HG02885 (cell line): ENCODE results near the gene HESX1.

Experiments
- ATAC-seq: cut with Tn5 transposase; IDR thresholded peaks from one replicate; pipeline ENCODE4 v1.9.1; 2021; ENCODE audit warnings: mild to moderate bottlenecking; ENCODE audit not compliant: unreplicated experiment, poor library complexity

HESX1 gene

GRCh38 chr3:57169108-57169507, 30.7 kb downstream of the HESX1 start:
- no peak for ATAC-seq

DNA sequence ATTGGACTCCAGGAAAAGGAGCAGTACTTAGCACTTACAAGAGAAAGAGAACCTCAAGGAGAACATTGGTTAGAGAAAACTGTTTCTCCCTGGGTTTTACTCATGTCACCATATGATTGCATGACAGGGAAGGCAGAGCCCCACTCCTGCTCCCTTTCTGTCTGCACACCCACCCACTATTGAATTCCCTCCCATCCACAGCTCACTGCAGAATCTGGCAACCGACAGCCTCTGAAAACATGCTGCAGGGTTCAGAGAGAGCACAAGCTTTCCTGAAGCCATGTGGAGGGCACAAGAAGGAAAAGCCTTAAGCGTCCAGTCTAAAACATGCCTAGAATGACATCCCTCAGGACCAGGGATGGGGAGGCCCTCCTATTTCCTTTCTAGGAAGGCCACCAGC, 31.6 kb downstream of the HESX1 start:
- ATAC-seq, result no peak

DNA sequence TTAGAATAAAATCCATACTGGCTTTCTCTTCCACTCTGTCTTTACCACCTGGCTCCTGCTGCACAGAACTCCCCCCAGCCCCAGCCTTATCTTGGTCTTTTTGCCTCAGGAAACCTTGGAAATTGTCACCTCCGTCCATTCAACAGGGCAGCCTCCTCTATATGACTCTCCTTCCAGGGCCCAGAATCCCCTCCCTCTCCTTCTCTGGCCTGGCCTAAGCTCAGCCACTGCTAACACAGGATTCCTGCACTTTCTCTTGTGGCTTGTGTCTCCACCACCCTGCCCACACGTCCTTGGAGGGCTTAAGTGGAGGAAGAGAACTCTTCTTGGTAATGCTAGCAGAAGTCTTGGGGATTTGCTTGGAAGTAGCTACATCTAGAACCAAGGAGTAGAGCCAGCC, 33.1 kb downstream of the HESX1 start:
- ATAC-seq, result no peak

DNA sequence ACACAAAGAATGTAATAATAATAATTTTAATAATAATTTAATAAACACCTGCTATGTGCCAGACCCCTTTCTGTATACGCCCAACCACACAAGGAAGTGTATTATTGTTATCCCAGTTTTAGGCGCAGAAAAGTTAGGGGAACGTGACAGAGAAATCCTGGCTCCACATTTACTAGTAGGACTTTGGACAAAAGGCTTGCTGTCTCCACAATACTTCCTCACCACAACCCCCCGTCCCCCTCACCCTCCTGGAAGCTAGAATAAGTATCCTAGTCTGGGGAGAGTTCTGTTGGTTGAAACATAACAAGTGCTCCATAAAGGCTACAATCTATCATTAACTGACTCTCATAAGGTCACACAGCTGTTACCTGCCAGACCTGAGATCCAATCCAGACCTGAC, 34.1 kb downstream of the HESX1 start:
- no peak for ATAC-seq

DNA sequence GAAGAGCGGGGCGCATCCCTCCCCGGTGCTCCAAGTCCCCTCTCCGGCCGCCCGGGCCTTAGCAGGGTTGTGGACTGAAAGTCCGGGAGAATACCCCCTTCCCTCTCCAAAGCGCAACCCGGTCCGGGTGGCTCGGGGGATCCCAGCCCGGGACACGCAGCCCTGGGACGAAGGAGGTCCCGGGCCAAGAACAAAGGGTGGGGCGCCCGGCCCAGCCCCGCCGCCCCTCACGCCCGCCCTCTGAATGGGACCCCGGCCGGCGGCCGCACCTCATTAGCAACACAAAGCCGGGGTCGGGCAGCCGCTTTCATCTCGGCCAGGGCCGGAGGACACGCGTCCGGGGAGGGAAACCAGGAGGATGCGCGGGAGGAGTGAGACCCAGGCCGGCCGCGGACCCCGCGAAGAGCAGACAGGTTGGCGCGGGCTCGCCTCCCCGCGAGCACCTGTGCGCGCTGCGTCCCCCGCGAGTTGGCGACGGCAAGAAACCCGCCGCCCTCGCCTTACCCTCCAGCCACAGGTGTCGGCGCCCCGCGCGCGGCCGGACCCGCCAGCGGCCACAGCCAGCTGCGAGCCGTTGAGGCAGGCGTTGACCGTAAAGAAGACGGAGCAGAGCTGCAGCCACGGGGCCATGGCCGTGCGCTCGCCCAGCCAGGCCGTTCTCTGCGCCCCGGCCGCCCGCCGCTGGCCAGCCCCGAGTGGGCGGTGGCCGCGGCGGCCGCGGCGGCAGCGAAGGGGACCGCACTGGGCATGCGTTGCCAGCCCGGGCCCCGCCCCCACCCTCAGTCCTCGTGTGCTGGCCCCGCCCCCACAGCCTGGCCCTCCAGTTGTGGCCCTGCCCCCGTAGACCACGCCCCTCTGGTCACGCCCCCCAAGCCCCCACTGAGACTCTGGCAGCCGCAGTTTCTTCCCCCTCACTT, 34.9 kb downstream of the HESX1 start, which contains the start of gene IL17RD:
IL17RD (minus strand) TSS at position 697 of the 917 bp plus-strand sequence; CDS start at position 630, 67 bp downstream.
- ATAC-seq, result peak; percentile 53

DNA sequence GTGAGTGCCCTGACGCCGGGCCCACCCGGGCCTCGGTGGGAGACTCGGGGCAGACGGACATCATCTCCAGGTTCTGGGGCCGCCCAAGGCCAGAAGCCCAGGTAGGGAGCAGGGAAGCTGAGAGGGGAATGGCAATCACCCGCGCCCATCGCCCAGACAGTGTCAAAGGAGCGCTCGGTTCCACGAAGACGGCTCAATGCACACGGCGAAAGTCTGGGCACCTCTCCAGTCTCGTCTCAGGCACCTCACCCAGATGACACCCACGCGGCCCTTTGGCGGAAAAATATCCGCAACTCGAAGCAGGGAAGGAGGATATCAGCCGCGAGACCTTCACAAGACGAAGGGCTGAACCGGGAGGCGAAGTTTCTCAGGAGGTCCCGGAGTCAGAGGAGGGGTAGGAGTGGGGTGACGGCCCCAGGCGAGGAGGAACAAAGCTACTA, 35.5 kb downstream of the HESX1 start:
- no peak for ATAC-seq

DNA sequence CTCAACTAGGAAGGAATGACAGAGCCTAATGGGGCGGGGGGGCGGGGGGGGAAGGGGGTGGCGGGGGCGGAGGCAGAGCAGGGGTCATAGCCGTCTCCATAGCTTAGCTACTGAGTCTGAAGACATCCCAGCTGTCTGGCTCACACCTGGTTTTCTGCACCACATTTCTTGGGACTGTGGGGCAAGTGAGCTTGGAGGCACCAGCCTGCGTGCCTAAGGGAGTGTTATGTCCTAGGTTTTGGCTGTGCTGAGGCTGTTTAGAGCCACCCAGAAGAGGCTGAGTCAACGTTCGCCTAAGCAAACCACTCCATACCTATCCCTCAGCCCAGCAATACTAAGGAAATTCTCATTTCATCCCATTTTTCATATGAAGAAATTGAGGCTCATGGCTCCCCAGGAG, 36.0 kb downstream of the HESX1 start:
- ATAC-seq, result no peak

DNA sequence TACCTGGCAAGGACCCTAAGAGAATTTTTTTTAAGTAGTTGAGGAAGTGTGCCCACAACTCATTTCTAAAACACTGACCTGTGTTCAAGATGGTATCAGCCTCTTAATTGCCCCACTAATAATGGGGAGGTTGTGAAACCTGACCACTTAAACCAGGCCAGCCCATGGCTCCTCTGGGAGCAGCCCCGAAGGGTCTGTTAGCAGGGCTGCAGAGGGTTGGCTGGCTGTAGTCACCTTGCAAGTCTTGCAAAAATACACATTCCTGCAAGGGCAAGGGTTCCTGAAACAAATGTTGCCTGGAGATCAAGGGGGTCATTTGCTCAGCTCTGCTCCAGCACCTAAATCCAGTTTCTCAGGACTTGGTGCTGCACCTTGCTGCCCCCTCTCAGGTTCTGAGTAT, 37.9 kb downstream of the HESX1 start:
- ATAC-seq, result no peak

DNA sequence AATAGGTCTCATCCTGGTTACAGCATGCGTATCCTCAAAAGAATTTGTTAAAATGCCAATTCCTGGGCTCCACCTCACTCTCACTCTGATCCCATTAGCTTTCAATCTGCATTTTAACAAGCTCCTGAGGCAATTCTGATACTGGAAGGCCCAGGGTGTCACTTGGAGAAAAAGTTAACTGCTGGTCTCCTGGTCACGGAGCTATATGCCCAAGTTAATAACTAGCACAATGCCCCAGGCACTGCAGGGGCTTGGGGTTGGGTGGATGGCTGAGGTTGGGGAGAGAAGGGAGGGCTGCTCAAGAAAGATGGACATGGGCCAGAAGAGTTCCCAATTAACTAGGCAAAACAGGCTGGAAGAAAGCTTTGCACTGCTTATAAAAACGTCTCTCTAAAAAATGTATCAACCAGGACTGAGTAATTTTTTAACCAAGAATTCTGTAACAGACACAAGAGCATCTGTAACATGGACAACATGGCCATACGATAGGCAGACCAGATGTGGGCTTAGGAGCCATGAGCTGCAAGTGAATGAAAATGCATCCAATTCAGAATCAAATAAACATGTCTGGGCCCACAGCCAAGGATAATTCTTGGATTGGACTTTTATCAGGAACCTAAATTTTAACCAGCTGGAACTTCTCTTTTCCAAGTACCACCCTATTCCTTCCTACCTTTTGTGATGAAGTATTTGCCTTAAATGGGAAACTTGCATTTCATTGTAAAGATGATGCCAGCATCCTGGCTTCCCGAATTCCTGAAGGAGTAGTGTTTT, 38.8 kb downstream of the HESX1 start:
- no peak for ATAC-seq

- no peak for ATAC-seq
Observed at GRCh38 chr3:57160076-57160764, 39.6 kb downstream of the HESX1 start.

- ATAC-seq, result no peak
Observed at GRCh38 chr3:57158813-57159738, 40.7 kb downstream of the HESX1 start.

- no peak for ATAC-seq
Observed at GRCh38 chr3:57158325-57158724, 41.5 kb downstream of the HESX1 start.

DNA sequence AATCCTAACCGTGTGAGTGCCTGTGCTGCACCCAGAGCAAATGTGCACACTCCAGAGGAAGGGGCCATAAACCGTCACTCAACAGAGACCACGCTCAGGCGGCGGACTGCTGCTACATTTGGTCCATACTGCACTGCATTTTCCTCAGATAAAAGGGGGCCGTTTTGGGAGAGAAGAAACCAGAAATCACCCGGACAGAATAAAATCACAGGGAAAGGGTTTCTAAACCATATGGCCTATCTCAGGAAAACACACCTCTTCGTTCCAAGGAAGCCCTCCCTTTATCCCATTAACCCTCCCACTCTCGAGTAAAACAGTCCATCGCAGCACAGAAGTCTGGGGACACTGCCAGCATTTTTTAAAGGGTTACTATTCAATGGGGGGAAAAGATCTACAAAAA, 42.2 kb downstream of the HESX1 start:
- no peak for ATAC-seq

DNA sequence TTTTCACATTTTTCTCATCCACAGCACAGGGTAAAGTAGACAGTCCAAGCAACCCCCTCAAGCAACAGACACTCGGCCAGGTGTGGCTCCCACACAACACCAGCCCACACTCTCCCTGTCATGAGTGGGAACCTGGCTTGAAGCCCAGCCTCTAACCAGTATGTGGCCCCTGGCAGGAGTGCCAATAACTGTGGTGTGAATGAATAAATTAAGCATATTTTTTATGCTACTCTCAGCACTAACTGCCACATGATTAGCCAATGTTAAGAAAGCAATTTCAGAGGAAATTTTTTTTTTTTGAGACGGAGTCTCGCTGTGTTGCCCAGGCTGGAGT, 44.5 kb downstream of the HESX1 start:
- no peak for ATAC-seq

DNA sequence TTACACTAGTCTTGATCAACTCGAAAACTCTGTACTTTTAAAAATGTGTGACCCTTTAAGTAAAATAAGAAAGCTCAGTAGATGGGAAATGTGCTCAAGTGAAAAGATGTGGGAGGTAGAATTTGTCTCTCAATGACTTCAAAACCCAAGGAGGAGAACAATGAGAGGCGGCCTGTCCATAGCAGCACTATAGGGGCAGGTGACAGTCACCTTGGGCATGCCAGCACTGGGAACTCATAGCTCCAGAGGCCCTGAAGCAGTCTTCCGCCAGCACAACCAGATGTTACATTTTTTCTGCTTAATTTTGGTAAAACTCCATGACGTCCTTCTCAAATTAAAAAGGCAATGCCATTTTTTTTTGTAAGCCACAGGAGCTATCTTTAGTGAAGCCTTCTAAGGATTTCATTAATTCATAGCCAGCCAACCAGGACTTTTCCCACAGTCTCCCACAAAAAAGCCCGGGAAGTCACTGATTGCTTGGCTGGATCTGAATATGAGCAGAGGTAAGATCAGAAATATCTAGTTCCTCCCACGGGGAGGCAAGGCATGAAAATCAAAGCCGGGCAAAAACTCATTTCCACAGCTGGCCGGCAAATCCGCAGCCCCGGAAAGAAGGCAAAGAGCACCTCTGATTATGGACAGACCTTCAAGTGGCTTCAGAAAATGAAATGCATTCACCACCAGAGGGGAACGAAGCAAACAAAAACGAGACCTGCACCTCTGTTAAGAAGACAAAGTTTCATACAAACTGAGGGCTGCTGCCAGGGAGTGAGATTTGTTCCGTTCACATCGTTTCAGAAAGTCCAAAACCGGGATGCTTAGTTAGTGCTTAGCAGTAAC, 45.1 kb downstream of the HESX1 start:
- no peak for ATAC-seq

- no peak for ATAC-seq
Observed at GRCh38 chr3:57152151-57153143, 47.3 kb downstream of the HESX1 start.

DNA sequence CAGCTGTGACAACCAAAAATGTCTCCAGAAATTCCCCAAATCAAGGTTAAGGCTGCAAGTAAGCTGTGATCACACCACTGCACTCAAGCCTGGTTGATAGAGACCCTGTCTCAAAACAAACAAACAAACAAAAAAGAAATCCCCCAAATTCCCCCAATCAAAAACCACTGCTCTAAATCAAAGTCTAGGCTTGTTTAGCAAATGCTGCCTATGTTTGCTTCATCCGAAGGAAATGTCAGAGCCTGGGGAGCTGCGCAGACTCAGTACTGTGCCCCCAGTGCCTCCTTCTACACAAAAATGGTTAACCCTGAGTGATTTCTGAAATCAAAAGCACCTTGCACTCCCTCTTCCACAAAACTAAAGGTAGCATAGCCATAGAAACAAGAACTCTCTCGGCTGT, 48.0 kb downstream of the HESX1 start:
- ATAC-seq, result no peak

- ATAC-seq, result no peak
Observed at GRCh38 chr3:57151021-57151449, 48.7 kb downstream of the HESX1 start.
